Colonic mucosa (tissue), 4 donors: ENCODE results near the gene APOA5. TPM values are rescaled to one million over a fixed set of nuclear protein-coding genes. Genes with fewer than 3 reads are reported as not detected.
"Not testable (repeated sequence)": the region's sequence is repeated elsewhere in the genome, so short reads cannot be mapped to it uniquely, and the experiment has no call there.

Experiments used
- DNase-seq: peaks from one replicate; pipeline ENCODE4 v3.0.0-alpha.2; 2020
- H3K27ac ChIP-seq: fragments of 200-600 bp; one replicate; pipeline ENCODE4 v1.8.0; 2021
- H3K27me3 ChIP-seq: fragments of 200-600 bp; one replicate; pipeline ENCODE4 v1.8.0; 2021
- H3K36me3 ChIP-seq: fragments of 200-600 bp; one replicate; pipeline ENCODE4 v1.8.0; 2021
- H3K4me1 ChIP-seq: fragments of 200-600 bp; one replicate; pipeline ENCODE4 v1.8.0; 2021; ENCODE audit warnings: mild to moderate bottlenecking
- H3K4me3 ChIP-seq: fragments of 200-600 bp; one replicate; pipeline ENCODE4 v1.8.0; 2021
- H3K9ac ChIP-seq, 2 donors: one replicate each; pipeline ENCODE4 v1.7.0; 2013; ENCODE audit warnings: control low read depth in 2 of 2, low read depth in 2 of 2, low read length in 2 of 2
- H3K9me3 ChIP-seq: fragments of 200-600 bp; one replicate; pipeline ENCODE4 v1.8.0; 2021
- CTCF ChIP-seq: fragments of 200-600 bp; IDR thresholded peaks from one replicate; pipeline ENCODE4 v1.8.0; 2022; ENCODE audit warnings: antibody characterized with exemption, mild to moderate bottlenecking
- intact Hi-C: fragments of 100-400 bp; cut with DNase I; formaldehyde crosslinking; loops from one replicate; pipeline ENCODE4 v1.14.1; 2022
- total RNA-seq, 2 donors: library from RNA; stranded (reverse); fragmentation: NEBNext Ultra II Directional in 1 of 2; extraction: Animal tissue kit (Norgen Biotek cat#: 25700) in 1 of 2; gene quantifications; one replicate each; pipeline ENCODE4 v1.2.1, GENCODE V29; 2021
- donor health status: healthy.
- donor health status: DM: no; HTN: no; CAD: no.
- donor health status: DM: no; HTN: no; CAD: no.

The APOA5 gene
- total RNA-seq, 2 donors from 2014 or later, result 0.20 TPM; not detected in 1

- Histone ChIP-seq H3K9ac (no peak overlapping the region), H3K36me3 (no peaks in the 10 kb centered on the region), H3K9me3 (no peaks in the 10 kb centered on the region), H3K4me1 (peaks cover 5% of the 10 kb centered on the region), H3K27me3 (no peaks in the 10 kb centered on the region), H3K27ac (no peak overlapping the region), H3K4me3 (no peak overlapping the region)
- intact Hi-C loops, result loop anchor here (5.0 kb wide), 1 partner anchor 44 kb away; the partner anchor contains the start of gene APOA5
- TF ChIP-seq CTCF, result no peak
- DNase-seq, result no peak
Measured at GRCh38 chr11:116836632-116836991, 44.9 kb upstream of the APOA5 start.

- Histone ChIP-seq H3K9ac (no peak overlapping the region), H3K36me3 (no peaks in the 10 kb centered on the region), H3K9me3 (no peaks in the 10 kb centered on the region), H3K27ac (peak overlapping the region; percentile 44), H3K27me3 (no peaks in the 10 kb centered on the region), H3K4me3 (peak overlapping the region; percentile 31), H3K4me1 (peaks cover 5% of the 10 kb centered on the region)
- TF ChIP-seq CTCF, result peak; percentile 29
- peak; percentile 87 for DNase-seq
- intact Hi-C loops, result loop anchor here (5.0 kb wide), 1 partner anchor 44 kb away; the partner anchor contains the start of gene APOA5
Measured at GRCh38 chr11:116835791-116836631, 44.3 kb upstream of the APOA5 start.

- DNase-seq, result no peak
- H3K4me1 ChIP-seq, result peaks cover 5% of the 10 kb centered on the region
- H3K4me3 ChIP-seq, result peak overlapping the region; percentile 31
Measured at GRCh38 chr11:116835042-116835772, 43.5 kb upstream of the APOA5 start.

GRCh38 chr11:116834535-116835041, 42.9 kb upstream of the APOA5 start:
- DNase-seq, H3K9ac ChIP-seq, H3K9me3 ChIP-seq, H3K4me3 ChIP-seq, H3K4me1 ChIP-seq, H3K27me3 ChIP-seq, H3K36me3 ChIP-seq, H3K27ac ChIP-seq: not testable (repeated sequence)
- intact Hi-C loops, result loop anchor here (5.0 kb wide), 1 partner anchor 42 kb away; the partner anchor contains the start of gene APOA5

More at GRCh38 chr11:116835042-116835772, 43.5 kb upstream of the APOA5 start:
- Histone ChIP-seq H3K9me3 (no peaks in the 10 kb centered on the region), H3K36me3 (no peaks in the 10 kb centered on the region), H3K27me3 (no peaks in the 10 kb centered on the region), H3K9ac (no peak overlapping the region), H3K27ac (peak overlapping the region; percentile 44)
- no peak for TF ChIP-seq CTCF
- intact Hi-C loops, result loop anchor here (5.0 kb wide), 1 partner anchor 43 kb away; the partner anchor contains the start of gene APOA5

- no peaks in the 10 kb centered on the region for H3K36me3 ChIP-seq
- TF ChIP-seq CTCF, result no peak
- intact Hi-C loops, result no loop called here
- no peak overlapping the region for H3K27ac ChIP-seq
- no peak overlapping the region for H3K9ac ChIP-seq
- no peak overlapping the region for H3K4me3 ChIP-seq
- H3K4me1 ChIP-seq, result peaks cover 5% of the 10 kb centered on the region
- no peak for DNase-seq
- H3K9me3 ChIP-seq, result no peaks in the 10 kb centered on the region
- no peaks in the 10 kb centered on the region for H3K27me3 ChIP-seq
Measured at GRCh38 chr11:116833816-116834534, 42.3 kb upstream of the APOA5 start.
